HEK293T (cell line): ENCODE data around the gene WNT7A.
"Not testable (repeated sequence)": the region's sequence is repeated elsewhere in the genome, so short reads cannot be mapped to it uniquely, and the experiment has no call there.

ENCODE experiments used
- CTCF ChIA-PET: fragments of 350-600 bp; formaldehyde crosslinking; extraction: SDS; loops from one replicate; lab custom pipeline; 2021; ENCODE audit warnings: antibody characterized with exemption, inconsistent platforms; lab: Yijun Ruan, JAX
- POLR2A ChIA-PET: fragments of 350-600 bp; formaldehyde crosslinking; extraction: SDS; loops from one replicate; lab custom pipeline; 2020; ENCODE audit warnings: antibody characterized with exemption, inconsistent platforms; lab: Yijun Ruan, JAX
- DNase-seq: peaks from one replicate; pipeline ENCODE4 v3.0.0; 2012; ENCODE audit warnings: mixed read lengths; ENCODE audit errors: extremely low spot score
- ARNT ChIP-seq: fragments of 450-650 bp; IDR thresholded peaks from 2 replicates; pipeline ENCODE4 v1.6.1; 2017; ENCODE audit warnings: mild to moderate bottlenecking
- BHLHE40 ChIP-seq: fragments of 450-650 bp; IDR thresholded peaks from 2 replicates; pipeline ENCODE4 v1.6.1; 2016; ENCODE audit warnings: mild to moderate bottlenecking, moderate library complexity, borderline replicate concordance
- CTBP1 ChIP-seq: fragments of 450-650 bp; IDR thresholded peaks from 2 replicates; pipeline ENCODE4 v1.6.1; 2016; ENCODE audit warnings: borderline replicate concordance
- ELF4 ChIP-seq: fragments of 450-650 bp; IDR thresholded peaks from 2 replicates; pipeline ENCODE4 v1.6.1; 2017; ENCODE audit warnings: antibody characterized with exemption
- FOXA1 ChIP-seq: fragments of 450-650 bp; IDR thresholded peaks from 2 replicates; pipeline ENCODE4 v1.6.1; 2016; ENCODE audit warnings: mild to moderate bottlenecking
- FOXK2 ChIP-seq: fragments of 450-650 bp; IDR thresholded peaks from 2 replicates; pipeline ENCODE4 v1.6.1; 2016; ENCODE audit warnings: mild to moderate bottlenecking
- FOXM1 ChIP-seq: fragments of 450-650 bp; IDR thresholded peaks from 2 replicates; pipeline ENCODE4 v1.6.1; 2017; ENCODE audit warnings: mild to moderate bottlenecking, borderline replicate concordance
- HDGF ChIP-seq: fragments of 450-650 bp; IDR thresholded peaks from 2 replicates; pipeline ENCODE4 v1.6.1; 2017; ENCODE audit warnings: antibody characterized with exemption, borderline replicate concordance
- L3MBTL2 ChIP-seq: fragments of 450-650 bp; conservative IDR thresholded peaks from 2 replicates; pipeline ENCODE4 v1.6.1; 2016; ENCODE audit warnings: mild to moderate bottlenecking
- LEF1 ChIP-seq: fragments of 450-650 bp; IDR thresholded peaks from 2 replicates; pipeline ENCODE4 v1.6.1; 2017; ENCODE audit warnings: mild to moderate bottlenecking, borderline replicate concordance
- NFRKB ChIP-seq: fragments of 450-650 bp; IDR thresholded peaks from 2 replicates; pipeline ENCODE4 v1.6.1; 2016; ENCODE audit warnings: mild to moderate bottlenecking, moderate library complexity
- SP1 ChIP-seq: fragments of 450-650 bp; IDR thresholded peaks from 2 replicates; pipeline ENCODE4 v1.6.1; 2017
- SUZ12 ChIP-seq: fragments of 450-650 bp; IDR thresholded peaks from 2 replicates; pipeline ENCODE4 v1.6.1; 2016; ENCODE audit warnings: mild to moderate bottlenecking
- TARDBP ChIP-seq: fragments of 450-650 bp; IDR thresholded peaks from 2 replicates; pipeline ENCODE4 v1.6.1; 2016
- ZNF384 ChIP-seq: fragments of 450-650 bp; IDR thresholded peaks from 2 replicates; pipeline ENCODE4 v1.6.1; 2016
- TF ChIP-seq, protein P1 (sequence below): fragments of 450-650 bp; IDR thresholded peaks from 2 replicates; pipeline ENCODE4 v1.6.1; 2016

WNT7A gene

GRCh38 chr3:13863382-13863952, 16.4 kb downstream of the WNT7A start:
- ChIA-PET POLR2A (no interaction called here), CTCF (no interaction called here)
- no peak for DNase-seq
- TF ChIP-seq CTBP1 (no peak), ZNF384 (no peak), FOXA1 (no peak), SP1 (no peak), ARNT (no peak), HDGF (no peak), SUZ12 (no peak), ELF4 (no peak), NFRKB (no peak), LEF1 (no peak), BHLHE40 (no peak), FOXM1 (no peak), L3MBTL2 (no peak), TARDBP (no peak), FOXK2 (no peak)
- TF ChIP-seq, protein P1, sequence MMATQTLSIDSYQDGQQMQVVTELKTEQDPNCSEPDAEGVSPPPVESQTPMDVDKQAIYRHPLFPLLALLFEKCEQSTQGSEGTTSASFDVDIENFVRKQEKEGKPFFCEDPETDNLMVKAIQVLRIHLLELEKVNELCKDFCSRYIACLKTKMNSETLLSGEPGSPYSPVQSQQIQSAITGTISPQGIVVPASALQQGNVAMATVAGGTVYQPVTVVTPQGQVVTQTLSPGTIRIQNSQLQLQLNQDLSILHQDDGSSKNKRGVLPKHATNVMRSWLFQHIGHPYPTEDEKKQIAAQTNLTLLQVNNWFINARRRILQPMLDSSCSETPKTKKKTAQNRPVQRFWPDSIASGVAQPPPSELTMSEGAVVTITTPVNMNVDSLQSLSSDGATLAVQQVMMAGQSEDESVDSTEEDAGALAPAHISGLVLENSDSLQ: no peak

DNA sequence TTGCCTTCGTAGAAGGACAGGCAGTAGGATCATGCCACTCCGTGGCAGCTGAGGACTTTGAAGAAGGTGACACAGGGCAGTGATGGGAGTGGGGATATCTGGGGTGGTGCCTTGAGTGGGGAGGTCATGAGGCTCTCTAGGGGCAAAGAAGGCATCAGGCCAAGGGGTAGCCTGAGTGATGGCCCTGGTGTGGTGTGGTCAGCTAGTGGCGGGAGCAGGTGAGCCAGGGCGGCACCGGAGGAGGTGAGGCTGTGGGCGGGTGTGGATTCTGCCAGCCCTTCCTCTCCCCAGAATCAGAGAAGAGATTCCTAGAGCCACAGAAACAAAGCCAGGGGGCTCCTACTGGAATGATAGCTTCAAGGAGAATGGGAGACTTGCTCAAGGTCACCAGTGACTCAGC, 18.4 kb downstream of the WNT7A start:
- DNase-seq: no peak
- TF ChIP-seq FOXM1: no peak
- no peak for TF ChIP-seq BHLHE40
- no peak for TF ChIP-seq ARNT
- TF ChIP-seq NFRKB: no peak
- no peak for TF ChIP-seq ELF4
- no peak for TF ChIP-seq LEF1
- no peak for TF ChIP-seq CTBP1
- ChIA-PET CTCF (interaction anchor here (0.6 kb wide), 1 partner anchor 866 kb away, joined by 4 read pairs; no protein-coding TSS in a partner anchor), POLR2A (no interaction called here)

- no peak for DNase-seq
- CTCF ChIA-PET: no interaction called here
- POLR2A ChIA-PET: no interaction called here
- TF ChIP-seq, protein P1: no peak
- no peak for TF ChIP-seq SUZ12
These were observed 19.9 kb downstream of the WNT7A start for GRCh38 chr3:13860001-13860400.

DNA sequence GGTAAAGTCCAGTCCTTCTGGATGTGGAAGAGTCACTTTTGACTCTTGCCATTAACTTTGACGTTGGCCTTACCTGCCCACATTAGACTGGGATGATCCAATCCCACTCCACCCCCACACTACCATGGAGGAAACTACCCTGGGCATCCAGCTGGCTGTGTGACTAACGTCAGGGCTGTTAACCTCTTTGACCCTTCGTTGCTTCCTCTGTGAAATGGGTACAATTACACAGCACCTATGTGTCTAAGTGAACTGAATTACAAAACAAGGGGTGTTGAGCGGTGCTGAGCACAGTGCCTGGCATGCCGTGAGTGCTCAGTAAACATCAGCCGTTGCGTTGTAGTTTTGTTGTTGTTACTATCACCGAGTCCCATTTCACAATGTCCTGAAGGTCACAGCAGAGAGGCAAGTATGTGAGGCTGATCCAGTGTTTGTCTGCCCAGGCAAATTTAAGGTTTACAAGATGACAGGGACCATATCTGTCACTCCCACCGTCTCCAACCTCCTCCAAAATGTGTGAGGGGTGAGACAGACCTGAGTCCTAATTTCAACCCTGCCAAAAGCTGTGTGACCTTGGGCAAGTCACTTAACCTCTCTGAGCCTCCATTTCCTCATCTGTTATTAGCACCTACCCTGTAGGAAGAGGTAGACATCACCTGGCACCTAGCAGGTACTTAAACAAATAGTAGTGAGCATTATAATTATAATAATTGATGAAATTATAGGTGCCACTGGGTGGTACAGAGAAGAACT, 20.9 kb downstream of the WNT7A start:
- no peak for DNase-seq
- ChIA-PET CTCF (no interaction called here), POLR2A (no interaction called here)
- TF ChIP-seq BHLHE40: no peak

DNA sequence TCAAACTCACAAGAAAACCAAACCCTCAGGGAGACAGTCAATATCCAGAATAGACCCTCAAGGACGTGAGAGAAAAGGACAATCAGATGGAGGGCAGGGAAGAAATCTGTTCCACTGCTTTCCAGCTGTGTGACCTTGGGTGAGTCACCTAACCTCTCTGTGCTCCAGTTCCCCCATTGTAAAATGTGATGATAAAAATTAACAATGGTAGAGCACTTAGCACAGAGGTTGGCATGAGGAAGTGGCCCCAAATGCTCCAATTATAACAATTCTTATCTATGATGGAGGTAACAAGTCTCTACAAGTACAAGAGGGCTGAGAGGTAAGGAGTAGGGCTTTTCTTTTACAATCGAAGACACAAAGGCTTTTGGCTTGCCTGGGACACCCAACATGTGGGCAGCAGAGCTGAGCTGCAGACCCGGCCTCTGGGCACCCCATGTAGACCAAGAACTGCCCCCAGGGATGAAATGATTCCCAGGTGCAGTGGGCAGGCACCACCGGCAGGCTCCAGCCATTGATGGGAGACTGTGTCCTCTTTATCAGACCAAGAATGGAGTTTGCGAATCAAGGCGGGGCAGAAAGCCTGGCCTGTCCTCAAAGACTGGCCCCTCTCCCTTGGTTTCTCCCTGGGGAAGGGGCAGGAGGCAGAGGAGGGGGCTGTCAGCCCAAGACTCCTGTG, 22.0 kb downstream of the WNT7A start:
- no peak for TF ChIP-seq SUZ12
- TF ChIP-seq FOXK2: no peak
- TF ChIP-seq ELF4: no peak
- TF ChIP-seq FOXA1: no peak
- ChIA-PET CTCF (no interaction called here), POLR2A (no interaction called here)

GRCh38 chr3:13856628-13857027, 23.2 kb downstream of the WNT7A start:
- POLR2A ChIA-PET, CTCF ChIA-PET, DNase-seq: not testable (repeated sequence)

More for the DNA sequence above, 22.0 kb downstream of the WNT7A start:
- no peak for DNase-seq

GRCh38 chr3:13856006-13856405, 23.9 kb downstream of the WNT7A start:
- TF ChIP-seq L3MBTL2 (no peak), FOXM1 (no peak), FOXK2 (no peak), FOXA1 (no peak), ARNT (no peak), BHLHE40 (no peak)
- ChIA-PET POLR2A (no interaction called here), CTCF (no interaction called here)
- DNase-seq: no peak

DNA sequence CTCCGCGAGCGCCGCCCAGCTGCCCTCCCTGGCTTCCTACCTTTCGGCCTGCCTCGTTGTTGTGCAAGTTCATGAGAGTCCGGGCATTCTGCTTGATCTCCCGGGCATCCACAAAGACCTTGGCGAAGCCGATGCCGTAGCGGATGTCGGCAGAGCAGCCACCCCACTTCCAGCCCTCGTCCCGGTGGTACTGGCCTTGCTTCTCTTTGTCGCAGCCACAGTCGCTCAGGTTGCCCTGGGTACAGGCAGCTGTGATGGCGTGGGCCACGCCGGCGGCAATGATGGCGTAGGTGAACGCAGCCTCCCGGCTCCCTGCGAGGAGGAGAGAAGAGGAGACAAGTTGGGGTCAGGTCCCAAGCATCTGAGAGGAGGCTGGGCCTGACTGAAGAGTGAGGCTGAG, 25.4 kb downstream of the WNT7A start:
- ChIA-PET POLR2A (no interaction called here), CTCF (no interaction called here)
- no peak for TF ChIP-seq CTBP1
- no peak for TF ChIP-seq NFRKB
- TF ChIP-seq ARNT: no peak
- no peak for TF ChIP-seq SUZ12
- no peak for DNase-seq
